Liver (tissue), 3 donors: ENCODE data around the gene IGF1R.

ENCODE experiments used
- CTCF ChIP-seq: fragments of 150-350 bp; IDR thresholded peaks from 2 replicates; pipeline ENCODE4 v1.5.1; 2017; ENCODE audit warnings: improper control_type of control experiment, low read depth, low read length; ENCODE audit not compliant: missing input control
- GABPA ChIP-seq, 2 donors: IDR thresholded peaks in 1 of 2; conservative IDR thresholded peaks in 1 of 2; 2 replicates each; pipeline ENCODE4 v1.6.1; 2016; ENCODE audit warnings: antibody characterized with exemption in 2 of 2, mild to moderate bottlenecking in 1 of 2, moderate library complexity in 1 of 2
- RAD21 ChIP-seq, 2 donors: IDR thresholded peaks; 2 replicates each; pipeline ENCODE4 v1.6.1; 2016; ENCODE audit warnings: antibody characterized with exemption in 2 of 2, mild to moderate bottlenecking in 2 of 2
- donor health status: healthy.
- donor health status: healthy.

GRCh38 chr15:98980899-98981228 is 332.5 kb downstream of the IGF1R start:
- TF ChIP-seq CTCF (no peak), RAD21 (IDR thresholded peaks at IDR 0.05) (no peak), GABPA (IDR thresholded peaks at IDR 0.05 in 1 of 2, conservative IDR thresholded peaks at IDR 0.05 in 1 of 2) (no peak)
